GM12878 (cell line): ENCODE data around the gene PABPN1. TPM values are rescaled to one million over a fixed set of nuclear protein-coding genes. Genes with fewer than 3 reads are reported as not detected.

Source experiments
- ATAC-seq: fragments of 200-7000 bp; cut with Tn5 transposase; 3 replicates; pipeline ENCODE4 v1.9.1; 2020; ENCODE audit warnings: mild to moderate bottlenecking, moderate library complexity
- BruUV-seq: library from RNA; stranded (reverse); fragments of 400-500 nt; replicated peaks from 2 replicates; lab custom pipeline; 2021; lab: Mats Ljungman, UMichigan
- CTCF ChIA-PET: fragments of 300-600 bp; sonication (Branson Sonifier 250); formaldehyde crosslinking; extraction: SDS; loops from one replicate; lab custom pipeline; 2021; ENCODE audit warnings: inconsistent platforms; lab: Yijun Ruan, JAX
- POLR2A ChIA-PET: fragments of 350-600 bp; formaldehyde crosslinking; extraction: SDS; loops from one replicate; lab custom pipeline; 2021; ENCODE audit warnings: inconsistent platforms; lab: Charles Lee
- RAD21 ChIA-PET: fragments of 300-600 bp; sonication (Branson Sonifier 250); formaldehyde crosslinking; loops from one replicate; lab custom pipeline; 2023; ENCODE audit warnings: antibody characterized with exemption; ENCODE audit not compliant: unreplicated experiment; lab: Charles Lee
- SMC1A ChIA-PET: fragments of 300-600 bp; sonication (Branson Sonifier 250); formaldehyde crosslinking; loops from one replicate; lab custom pipeline; 2023; ENCODE audit not compliant: unreplicated experiment, uncharacterized antibody; lab: Charles Lee
- DNase-seq: peaks from one replicate; pipeline ENCODE4 v3.0.0-alpha.2; 2011; ENCODE audit warnings: low read depth, low spot score
- FAIRE-seq: peaks from 3 replicates; lab custom pipeline; 2011; peaks lifted over from hg19 to GRCh38; lab: Jason Lieb, UNC
- H2AFZ ChIP-seq: 2 replicates; pipeline ENCODE4 v1.6.0; 2011; ENCODE audit warnings: low read depth, low read length, control low read depth; ENCODE audit not compliant: control insufficient read depth
- H3K27ac ChIP-seq: 2 replicates; pipeline ENCODE4 v1.5.1; 2011; ENCODE audit warnings: control low read depth; ENCODE audit not compliant: control insufficient read depth, insufficient read depth
- H3K27me3 ChIP-seq, 2 experiments: replicated peaks in 1 of 2; 2 replicates each; pipeline versions ENCODE4 v1.6.0 to v1.6.1; 2011; ENCODE audit warnings: low read length in 1 of 2; ENCODE audit not compliant: control insufficient read depth in 2 of 2, insufficient read depth in 2 of 2
- H3K36me3 ChIP-seq, 2 experiments: 2 replicates each; pipeline ENCODE4 v1.5.1; 2011; ENCODE audit warnings: low read length in 1 of 2; ENCODE audit not compliant: control insufficient read depth in 2 of 2, insufficient read depth in 2 of 2
- H3K4me1 ChIP-seq: 2 replicates; pipeline ENCODE4 v1.6.1; 2011; ENCODE audit warnings: mild to moderate bottlenecking, low read length, moderate library complexity, mixed read lengths; ENCODE audit not compliant: control insufficient read depth, insufficient read depth
- H3K4me2 ChIP-seq: 2 replicates; pipeline ENCODE4 v1.6.0; 2011; ENCODE audit warnings: control low read depth; ENCODE audit not compliant: control insufficient read depth, insufficient read depth
- H3K4me3 ChIP-seq: fragments of 200-600 bp; sonication (generic); 2 replicates; pipeline ENCODE4 v1.5.1; 2016
- H3K79me2 ChIP-seq: 2 replicates; pipeline ENCODE4 v1.6.0; 2011; ENCODE audit warnings: low read length; ENCODE audit not compliant: control insufficient read depth, insufficient read depth
- H3K9ac ChIP-seq: 2 replicates; pipeline ENCODE4 v1.8.0; 2011; ENCODE audit warnings: low read length, control low read depth, mixed read lengths; ENCODE audit not compliant: control insufficient read depth, insufficient read depth
- H3K9me3 ChIP-seq: replicated peaks from 3 replicates; pipeline ENCODE4 v1.5.1; 2011; ENCODE audit warnings: mild to moderate bottlenecking, low read length; ENCODE audit not compliant: control insufficient read depth, insufficient read depth
- H4K20me1 ChIP-seq: 2 replicates; pipeline ENCODE4 v1.6.0; 2011; ENCODE audit not compliant: control insufficient read depth, insufficient read depth
- CHD4 ChIP-seq: fragments of 200-600 bp; sonication (generic); IDR thresholded peaks from 2 replicates; pipeline ENCODE4 v1.6.1; 2016; ENCODE audit warnings: mild to moderate bottlenecking
- EED ChIP-seq: sonication (generic); IDR thresholded peaks from 2 replicates; pipeline ENCODE4 v1.6.1; 2016; ENCODE audit warnings: antibody characterized with exemption, low read depth
- EZH2 ChIP-seq: IDR thresholded peaks from 2 replicates; pipeline ENCODE4 v1.6.1; 2012; ENCODE audit warnings: low read depth, mild to moderate bottlenecking, control low read depth, inconsistent platforms, low read length, borderline replicate concordance; ENCODE audit not compliant: control insufficient read depth
- HDGF ChIP-seq: fragments of 450-650 bp; IDR thresholded peaks from 2 replicates; pipeline ENCODE4 v1.6.1; 2016; ENCODE audit warnings: antibody characterized with exemption
- KLF5 ChIP-seq: fragments of 450-650 bp; IDR thresholded peaks from 2 replicates; pipeline ENCODE4 v1.6.1; 2014; ENCODE audit warnings: mild to moderate bottlenecking; ENCODE audit not compliant: partially characterized antibody
- MXI1 ChIP-seq: fragments of 150-350 bp; IDR thresholded peaks from 2 replicates; pipeline ENCODE4 v1.6.1; 2011; ENCODE audit warnings: low read depth, mild to moderate bottlenecking, inconsistent platforms, low read length, improper control_type of control experiment
- NRF1 ChIP-seq: conservative IDR thresholded peaks from 2 replicates; pipeline ENCODE4 v1.6.1; 2011; ENCODE audit warnings: mild to moderate bottlenecking, low read depth, low read length, improper control_type of control experiment
- PAX5 ChIP-seq: IDR thresholded peaks from 2 replicates; pipeline ENCODE4 v1.6.1; 2011; ENCODE audit warnings: low read depth, low read length, borderline replicate concordance
- TBL1XR1 ChIP-seq: IDR thresholded peaks from 2 replicates; pipeline ENCODE4 v1.6.1; 2012; ENCODE audit warnings: low read depth, low read length, improper control_type of control experiment
- ZNF274 ChIP-seq: IDR thresholded peaks from one replicate; pipeline ENCODE4 v1.8.0; 2011; ENCODE audit not compliant: insufficient read length, insufficient read depth
- WGBS: methylation state at CpG from one replicate; pipeline ENCODE4 v1.1.6; 2016; ENCODE audit warnings: low lambda C conversion rate; ENCODE audit not compliant: insufficient replicate concordance, insufficient coverage; ENCODE audit errors: missing lambda C conversion rate; 5-methylcytosine and 5-hydroxymethylcytosine counted together
- in situ Hi-C: fragments of 300-500 bp; cut with MboI; formaldehyde crosslinking; loops from 9 replicates; pipeline ENCODE4 v1.14.3; 2018; ENCODE audit warnings: mixed read lengths
- intact Hi-C: fragments of 100-400 bp; cut with micrococcal nuclease; formaldehyde crosslinking; loops from one replicate; pipeline ENCODE4 v1.14.2; 2022; ENCODE audit not compliant: unreplicated experiment
- polyA plus RNA-seq, 11 experiments: library from polyadenylated mRNA; depleted of rRNA in 4 of 11; unstranded in 6 of 11; stranded (reverse) in 5 of 11; fragments of >200 nt; fragmentation: Nextera tagmentation in 4 of 11; fragmentation: Illumina TruSeq in 1 of 11; extraction: Ambion mirVana in 4 of 11; extraction: Trizol in 1 of 11; gene quantifications; 1 replicate in 1 of 11; 2 replicates in 10 of 11; pipeline versions ENCODE4 v1.2.1 to v1.2.3, GENCODE V29; 2011 to 2016; ENCODE audit warnings: inconsistent platforms in 2 of 11, missing spikeins in 2 of 11, low read depth in 1 of 11
- total RNA-seq, 4 experiments: library from RNA; depleted of rRNA in 3 of 4; stranded (reverse); fragments of >200 nt in 3 of 4; fragmentation: Illumina TruSeq in 1 of 4; extraction: Trizol in 1 of 4; gene quantifications; 2 replicates each; pipeline versions ENCODE4 v1.2.1 to v1.2.3, GENCODE V29; 2013 to 2021
- TF ChIP-seq, protein P1 (sequence below): fragments of 150-350 bp; IDR thresholded peaks from 2 replicates; pipeline ENCODE4 v1.6.1; 2016; ENCODE audit warnings: low read depth, low read length
- TF ChIP-seq, protein P2 (sequence below): fragments of 450-650 bp; IDR thresholded peaks from 2 replicates; pipeline ENCODE4 v1.6.1; 2017; ENCODE audit warnings: mild to moderate bottlenecking
- TF ChIP-seq, protein P3 (sequence below): IDR thresholded peaks from 2 replicates; pipeline ENCODE4 v1.6.1; 2011; ENCODE audit warnings: borderline replicate concordance, low read depth, mild to moderate bottlenecking, moderate library complexity, low read length; ENCODE audit not compliant: insufficient read depth, poor library complexity, severe bottlenecking
- TF ChIP-seq, protein P4 (sequence below): fragments of 450-650 bp; IDR thresholded peaks from 2 replicates; pipeline ENCODE4 v1.6.1; 2016; ENCODE audit warnings: mild to moderate bottlenecking

Gene PABPN1
- total and polyA plus RNA-seq, 10 of the 15 experiments (the other 5 are each of a cell fraction or from before 2014, with no cell fraction given), result 31.3 to 248 (median 103) TPM

DNA sequence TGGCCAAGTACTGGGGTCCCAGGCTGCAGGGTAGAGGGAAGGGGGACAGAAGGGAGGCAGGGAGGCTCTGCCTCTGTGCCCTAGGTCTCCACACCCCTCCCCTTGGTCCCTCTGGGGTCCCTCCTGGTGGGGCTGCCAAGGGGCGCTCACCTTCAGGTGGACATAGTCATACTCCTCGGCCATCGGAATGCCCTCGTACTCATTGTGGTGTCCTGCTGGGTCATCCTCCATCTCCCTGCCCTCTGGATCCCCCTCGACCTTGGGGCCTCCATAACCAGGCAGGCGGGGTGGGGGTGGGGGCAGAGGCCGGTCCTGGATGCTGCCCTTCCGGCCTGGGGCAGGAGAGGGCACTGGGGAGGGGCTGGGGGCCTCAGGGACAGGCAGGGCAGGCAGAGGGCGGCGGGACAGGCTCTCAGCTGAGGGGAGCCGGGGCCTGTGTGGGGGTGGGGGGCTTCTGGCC lies 37.9 kb downstream of the PABPN1 start:
- intact Hi-C loops (no loop called here), in situ Hi-C loops (no loop called here)
- WGBS, result 5% methylated on average over 8 of the region's 11 CpGs
- DNase-seq (no peak), ATAC-seq (no peak), FAIRE-seq (no peak)
- Histone ChIP-seq H3K27ac (no peak overlapping the region), H3K9me3 (no peaks in the 10 kb centered on the region), H3K36me3 (no peaks in the 10 kb centered on the region), H3K4me1 (no peaks in the 10 kb centered on the region), H2AFZ (no peak overlapping the region), H3K4me2 (no peak overlapping the region), H3K27me3 (peaks cover 0 to 4% of the 10 kb centered on the region in 2 experiments; a peak in 2 of 4 replicates), H4K20me1 (no peaks in the 10 kb centered on the region), H3K79me2 (no peaks in the 10 kb centered on the region), H3K9ac (no peak overlapping the region), H3K4me3 (no peak overlapping the region)
- CTCF ChIA-PET, result no interaction called here
- SMC1A ChIA-PET, result no interaction called here
- TF ChIP-seq HDGF (no peak), KLF5 (no peak), TBL1XR1 (no peak), PAX5 (no peak), EED (no peak), ZNF274 (no peak), MXI1 (no peak), CHD4 (no peak), EZH2 (no peak), NRF1 (no peak)
- TF ChIP-seq, protein P1, sequence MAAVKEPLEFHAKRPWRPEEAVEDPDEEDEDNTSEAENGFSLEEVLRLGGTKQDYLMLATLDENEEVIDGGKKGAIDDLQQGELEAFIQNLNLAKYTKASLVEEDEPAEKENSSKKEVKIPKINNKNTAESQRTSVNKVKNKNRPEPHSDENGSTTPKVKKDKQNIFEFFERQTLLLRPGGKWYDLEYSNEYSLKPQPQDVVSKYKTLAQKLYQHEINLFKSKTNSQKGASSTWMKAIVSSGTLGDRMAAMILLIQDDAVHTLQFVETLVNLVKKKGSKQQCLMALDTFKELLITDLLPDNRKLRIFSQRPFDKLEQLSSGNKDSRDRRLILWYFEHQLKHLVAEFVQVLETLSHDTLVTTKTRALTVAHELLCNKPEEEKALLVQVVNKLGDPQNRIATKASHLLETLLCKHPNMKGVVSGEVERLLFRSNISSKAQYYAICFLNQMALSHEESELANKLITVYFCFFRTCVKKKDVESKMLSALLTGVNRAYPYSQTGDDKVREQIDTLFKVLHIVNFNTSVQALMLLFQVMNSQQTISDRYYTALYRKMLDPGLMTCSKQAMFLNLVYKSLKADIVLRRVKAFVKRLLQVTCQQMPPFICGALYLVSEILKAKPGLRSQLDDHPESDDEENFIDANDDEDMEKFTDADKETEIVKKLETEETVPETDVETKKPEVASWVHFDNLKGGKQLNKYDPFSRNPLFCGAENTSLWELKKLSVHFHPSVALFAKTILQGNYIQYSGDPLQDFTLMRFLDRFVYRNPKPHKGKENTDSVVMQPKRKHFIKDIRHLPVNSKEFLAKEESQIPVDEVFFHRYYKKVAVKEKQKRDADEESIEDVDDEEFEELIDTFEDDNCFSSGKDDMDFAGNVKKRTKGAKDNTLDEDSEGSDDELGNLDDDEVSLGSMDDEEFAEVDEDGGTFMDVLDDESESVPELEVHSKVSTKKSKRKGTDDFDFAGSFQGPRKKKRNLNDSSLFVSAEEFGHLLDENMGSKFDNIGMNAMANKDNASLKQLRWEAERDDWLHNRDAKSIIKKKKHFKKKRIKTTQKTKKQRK, result no peak
- TF ChIP-seq, protein P2, sequence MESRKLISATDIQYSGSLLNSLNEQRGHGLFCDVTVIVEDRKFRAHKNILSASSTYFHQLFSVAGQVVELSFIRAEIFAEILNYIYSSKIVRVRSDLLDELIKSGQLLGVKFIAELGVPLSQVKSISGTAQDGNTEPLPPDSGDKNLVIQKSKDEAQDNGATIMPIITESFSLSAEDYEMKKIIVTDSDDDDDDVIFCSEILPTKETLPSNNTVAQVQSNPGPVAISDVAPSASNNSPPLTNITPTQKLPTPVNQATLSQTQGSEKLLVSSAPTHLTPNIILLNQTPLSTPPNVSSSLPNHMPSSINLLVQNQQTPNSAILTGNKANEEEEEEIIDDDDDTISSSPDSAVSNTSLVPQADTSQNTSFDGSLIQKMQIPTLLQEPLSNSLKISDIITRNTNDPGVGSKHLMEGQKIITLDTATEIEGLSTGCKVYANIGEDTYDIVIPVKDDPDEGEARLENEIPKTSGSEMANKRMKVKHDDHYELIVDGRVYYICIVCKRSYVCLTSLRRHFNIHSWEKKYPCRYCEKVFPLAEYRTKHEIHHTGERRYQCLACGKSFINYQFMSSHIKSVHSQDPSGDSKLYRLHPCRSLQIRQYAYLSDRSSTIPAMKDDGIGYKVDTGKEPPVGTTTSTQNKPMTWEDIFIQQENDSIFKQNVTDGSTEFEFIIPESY, result no peak
- TF ChIP-seq, protein P3, sequence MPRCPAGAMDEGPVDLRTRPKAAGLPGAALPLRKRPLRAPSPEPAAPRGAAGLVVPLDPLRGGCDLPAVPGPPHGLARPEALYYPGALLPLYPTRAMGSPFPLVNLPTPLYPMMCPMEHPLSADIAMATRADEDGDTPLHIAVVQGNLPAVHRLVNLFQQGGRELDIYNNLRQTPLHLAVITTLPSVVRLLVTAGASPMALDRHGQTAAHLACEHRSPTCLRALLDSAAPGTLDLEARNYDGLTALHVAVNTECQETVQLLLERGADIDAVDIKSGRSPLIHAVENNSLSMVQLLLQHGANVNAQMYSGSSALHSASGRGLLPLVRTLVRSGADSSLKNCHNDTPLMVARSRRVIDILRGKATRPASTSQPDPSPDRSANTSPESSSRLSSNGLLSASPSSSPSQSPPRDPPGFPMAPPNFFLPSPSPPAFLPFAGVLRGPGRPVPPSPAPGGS, result no peak
- TF ChIP-seq, protein P4, sequence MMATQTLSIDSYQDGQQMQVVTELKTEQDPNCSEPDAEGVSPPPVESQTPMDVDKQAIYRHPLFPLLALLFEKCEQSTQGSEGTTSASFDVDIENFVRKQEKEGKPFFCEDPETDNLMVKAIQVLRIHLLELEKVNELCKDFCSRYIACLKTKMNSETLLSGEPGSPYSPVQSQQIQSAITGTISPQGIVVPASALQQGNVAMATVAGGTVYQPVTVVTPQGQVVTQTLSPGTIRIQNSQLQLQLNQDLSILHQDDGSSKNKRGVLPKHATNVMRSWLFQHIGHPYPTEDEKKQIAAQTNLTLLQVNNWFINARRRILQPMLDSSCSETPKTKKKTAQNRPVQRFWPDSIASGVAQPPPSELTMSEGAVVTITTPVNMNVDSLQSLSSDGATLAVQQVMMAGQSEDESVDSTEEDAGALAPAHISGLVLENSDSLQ, result no peak
- RAD21 ChIA-PET, result no interaction called here
- POLR2A ChIA-PET, result no interaction called here
- BruUV-seq, result no TSS peak
